HCT116 (cell line): ENCODE results near the gene GNAS. TPM values are rescaled to one million over a fixed set of nuclear protein-coding genes. Genes with fewer than 3 reads are reported as not detected.

Experiments used
- ATAC-seq: fragments of 200-7000 bp; cut with Tn5 transposase; 2 replicates; pipeline ENCODE4 v1.9.1; 2020; ENCODE audit warnings: mild to moderate bottlenecking, moderate library complexity
- BruUV-seq: library from RNA; stranded (reverse); fragments of 400-500 nt; replicated peaks from 2 replicates; lab custom pipeline; 2021; lab: Mats Ljungman, UMichigan
- CTCF ChIA-PET: fragments of 300-600 bp; sonication (Branson Sonifier 250); formaldehyde crosslinking; loops from one replicate; lab custom pipeline; 2021; ENCODE audit warnings: antibody characterized with exemption; lab: Charles Lee
- POLR2A ChIA-PET: fragments of 300-600, 350-600 bp; sonication (Branson Sonifier 250); formaldehyde crosslinking; loops from one replicate; lab custom pipeline; 2021; ENCODE audit warnings: antibody characterized with exemption; lab: Charles Lee
- RAD21 ChIA-PET, 2 experiments: fragments of 300-600 bp; sonication (Branson Sonifier 250); formaldehyde crosslinking; loops; one replicate each; lab custom pipeline; 2023; ENCODE audit warnings: low total read pairs in 2 of 2; ENCODE audit not compliant: uncharacterized antibody in 2 of 2, unreplicated experiment in 2 of 2, low non-redundant PET in 1 of 2; lab: Charles Lee
- DNase-seq: peaks from one replicate; pipeline ENCODE4 v3.0.0-alpha.2; 2010; ENCODE audit warnings: low read depth, low spot score
- H2AFZ ChIP-seq: fragments of 200-600 bp; shearing (Covaris generic), sonication (generic); 2 replicates; pipeline ENCODE4 v1.6.1; 2017; ENCODE audit warnings: low read depth, mixed run types, mixed read lengths, antibody characterized with exemption, low read length; ENCODE audit not compliant: poor library complexity, severe bottlenecking
- H3K27ac ChIP-seq: 2 replicates; pipeline ENCODE4 v1.5.1; 2012; ENCODE audit warnings: low read depth, low read length
- H3K27me3 ChIP-seq: fragments of 200-600 bp; sonication (generic); 2 replicates; pipeline ENCODE4 v1.6.1; 2016; ENCODE audit warnings: mixed run types, low read length, mixed read lengths; ENCODE audit not compliant: insufficient read depth
- H3K36me3 ChIP-seq, 2 experiments: fragments of 200-500 bp in 1 of 2; fragments of 200-600 bp in 1 of 2; sonication (Bioruptor generic) in 1 of 2; sonication (generic) in 1 of 2; 2 replicates each; pipeline versions ENCODE4 v1.5.1 to v1.6.1; 2014 to 2016; ENCODE audit warnings: low read length in 2 of 2, inconsistent platforms in 1 of 2, mixed read lengths in 1 of 2, mixed run types in 1 of 2; ENCODE audit not compliant: insufficient read depth in 2 of 2, control insufficient read depth in 1 of 2
- H3K4me1 ChIP-seq, 2 experiments: fragments of 200-600 bp in 1 of 2; sonication (generic) in 1 of 2; 2 replicates each; pipeline versions ENCODE4 v1.5.1 to v1.6.1; 2012 to 2017; ENCODE audit warnings: low read length in 2 of 2, inconsistent platforms in 1 of 2, mild to moderate bottlenecking in 1 of 2, mixed read lengths in 1 of 2, mixed run types in 1 of 2, moderate library complexity in 1 of 2; ENCODE audit not compliant: insufficient read depth in 2 of 2, control insufficient read depth in 1 of 2
- H3K4me2 ChIP-seq: fragments of 200-600 bp; sonication (generic); 2 replicates; pipeline ENCODE4 v1.6.1; 2017; ENCODE audit warnings: mixed run types, low read length, mixed read lengths
- H3K4me3 ChIP-seq, 2 experiments: fragments of 200-600 bp in 1 of 2; sonication (generic) in 1 of 2; replicated peaks in 1 of 2; 2 replicates each; pipeline ENCODE4 v1.5.1; 2011 to 2016; ENCODE audit warnings: low read length in 2 of 2, control low read depth in 1 of 2, low read depth in 1 of 2, mild to moderate bottlenecking in 1 of 2, mixed read lengths in 1 of 2, mixed run types in 1 of 2
- H3K79me2 ChIP-seq: fragments of 200-600 bp; sonication (generic); 2 replicates; pipeline ENCODE4 v1.6.1; 2017; ENCODE audit warnings: mild to moderate bottlenecking, mixed run types, low read length, moderate library complexity, mixed read lengths; ENCODE audit not compliant: insufficient read depth
- H3K9ac ChIP-seq: fragments of 200-600 bp; sonication (generic); 2 replicates; pipeline ENCODE4 v1.6.1; 2016; ENCODE audit warnings: low read length, mixed read lengths
- H3K9me2 ChIP-seq: fragments of 200-600 bp; sonication (generic), shearing (Covaris generic); 2 replicates; pipeline ENCODE4 v1.6.1; 2017; ENCODE audit warnings: mixed run types, mild to moderate bottlenecking, moderate library complexity; ENCODE audit not compliant: insufficient read depth
- H3K9me3 ChIP-seq, 2 experiments: fragments of 200-500 bp in 1 of 2; fragments of 200-600 bp in 1 of 2; sonication (Bioruptor generic) in 1 of 2; sonication (generic) in 1 of 2; 2 replicates each; pipeline ENCODE4 v1.6.1; 2014 to 2017; ENCODE audit warnings: low read length in 2 of 2, mixed read lengths in 2 of 2, inconsistent platforms in 1 of 2, low read depth in 1 of 2, mild to moderate bottlenecking in 1 of 2, mixed run types in 1 of 2, moderate library complexity in 1 of 2; ENCODE audit not compliant: control insufficient read depth in 1 of 2, insufficient read depth in 1 of 2
- H4K20me1 ChIP-seq: fragments of 200-600 bp; sonication (generic), shearing (Covaris generic); 2 replicates; pipeline ENCODE4 v1.6.1; 2017; ENCODE audit warnings: mixed run types, mild to moderate bottlenecking, moderate library complexity; ENCODE audit not compliant: insufficient read depth
- CBX3 ChIP-seq: IDR thresholded peaks from 2 replicates; pipeline ENCODE4 v1.6.1; 2012; ENCODE audit warnings: low read depth
- CEBPB ChIP-seq: IDR thresholded peaks from 2 replicates; pipeline ENCODE4 v1.6.1; 2012; ENCODE audit warnings: low read depth
- EZH2phosphoT487 ChIP-seq: fragments of 200-600 bp; IDR thresholded peaks from 2 replicates; pipeline ENCODE4 v1.6.1; 2018; ENCODE audit warnings: antibody characterized with exemption, borderline replicate concordance
- JUND ChIP-seq: IDR thresholded peaks from 2 replicates; pipeline ENCODE4 v1.6.1; 2012
- POLR2A ChIP-seq: IDR thresholded peaks from 2 replicates; pipeline ENCODE4 v1.7.0; 2011; ENCODE audit warnings: borderline replicate concordance; ENCODE audit not compliant: insufficient read depth, insufficient read length; ENCODE audit errors: extremely low read depth
- REST ChIP-seq: IDR thresholded peaks from 2 replicates; pipeline ENCODE4 v1.6.1; 2012; ENCODE audit warnings: low read depth
- SP1 ChIP-seq: IDR thresholded peaks from 2 replicates; pipeline ENCODE4 v1.6.1; 2012; ENCODE audit warnings: low read depth
- SRF ChIP-seq: IDR thresholded peaks from 2 replicates; pipeline ENCODE4 v1.6.1; 2012; ENCODE audit warnings: low read depth
- intact Hi-C: fragments of 100-400 bp; cut with micrococcal nuclease; formaldehyde crosslinking; loops from 2 replicates; pipeline ENCODE4 v1.10.0; 2022
- total RNA-seq: library from RNA; stranded (reverse); gene quantifications from one replicate; pipeline ENCODE4 v1.2.1, GENCODE V29; 2021; ENCODE audit not compliant: unreplicated experiment
- TF ChIP-seq, protein P1 (sequence below): IDR thresholded peaks from 2 replicates; pipeline ENCODE4 v1.6.1; 2011; ENCODE audit warnings: mild to moderate bottlenecking, low read length, moderate library complexity; ENCODE audit not compliant: insufficient replicate concordance; ENCODE audit errors: extremely low read depth

GNAS gene
- total RNA-seq, 1 experiment from 2014 or later = 699 TPM

DNA sequence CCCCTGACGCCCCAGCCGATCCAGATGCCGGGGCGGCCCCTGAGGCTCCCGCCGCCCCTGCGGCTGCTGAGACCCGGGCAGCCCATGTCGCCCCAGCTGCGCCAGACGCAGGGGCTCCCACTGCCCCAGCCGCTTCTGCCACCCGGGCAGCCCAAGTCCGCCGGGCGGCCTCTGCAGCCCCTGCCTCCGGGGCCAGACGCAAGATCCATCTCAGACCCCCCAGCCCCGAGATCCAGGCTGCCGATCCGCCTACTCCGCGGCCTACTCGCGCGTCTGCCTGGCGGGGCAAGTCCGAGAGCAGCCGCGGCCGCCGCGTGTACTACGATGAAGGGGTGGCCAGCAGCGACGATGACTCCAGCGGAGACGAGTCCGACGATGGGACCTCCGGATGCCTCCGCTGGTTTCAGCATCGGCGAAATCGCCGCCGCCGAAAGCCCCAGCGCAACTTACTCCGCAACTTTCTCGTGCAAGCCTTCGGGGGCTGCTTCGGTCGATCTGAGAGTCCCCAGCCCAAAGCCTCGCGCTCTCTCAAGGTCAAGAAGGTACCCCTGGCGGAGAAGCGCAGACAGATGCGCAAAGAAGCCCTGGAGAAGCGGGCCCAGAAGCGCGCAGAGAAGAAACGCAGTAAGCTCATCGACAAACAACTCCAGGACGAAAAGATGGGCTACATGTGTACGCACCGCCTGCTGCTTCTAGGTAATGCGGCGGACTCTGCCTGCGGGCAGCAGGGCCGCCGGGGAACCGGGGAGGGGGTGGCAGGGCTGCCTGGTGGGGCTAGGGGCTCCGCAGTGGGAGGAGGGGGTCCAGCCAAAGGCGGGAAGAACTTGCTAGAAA lies 2.3 kb downstream of the GNAS start:
- Histone ChIP-seq H3K4me3 (no peak overlapping the region), H3K79me2 (no peaks in the 10 kb centered on the region), H3K27me3 (peaks cover 4% of the 10 kb centered on the region; the same call in 1 of the 2 replicates), H3K36me3 (no peaks in the 10 kb centered on the region), H3K9ac (no peak overlapping the region), H3K4me2 (no peak overlapping the region)
- ChIA-PET RAD21 (no interaction called here), POLR2A (no interaction called here), CTCF (no interaction called here)
- intact Hi-C loops = no loop called here
- no TSS peak for BruUV-seq
- no peak for TF ChIP-seq JUND
- TF ChIP-seq, all 23 proteins: peak for 0
- Histone ChIP-seq H3K9me2 (no peaks in the 10 kb centered on the region), H2AFZ (no peak overlapping the region), H3K27ac (no peak overlapping the region), H3K4me1 (no peaks in the 10 kb centered on the region), H4K20me1 (no peaks in the 10 kb centered on the region), H3K9me3 (no peaks in the 10 kb centered on the region)
- ATAC-seq = no peak
- no peak for DNase-seq

GRCh38 chr20:58855506-58856389 lies 3.2 kb downstream of the GNAS start:
- CTCF ChIA-PET = no interaction called here
- Histone ChIP-seq H3K27ac (no peak overlapping the region), H3K9ac (no peak overlapping the region), H2AFZ (no peak overlapping the region), H3K36me3 (no peaks in the 10 kb centered on the region), H3K4me1 (no peaks in the 10 kb centered on the region), H3K27me3 (peaks cover 4% of the 10 kb centered on the region; the same call in 1 of the 2 replicates), H3K9me2 (no peaks in the 10 kb centered on the region), H3K9me3 (no peaks in the 10 kb centered on the region), H3K79me2 (no peaks in the 10 kb centered on the region), H4K20me1 (no peaks in the 10 kb centered on the region), H3K4me2 (no peak overlapping the region), H3K4me3 (no peak overlapping the region)
- intact Hi-C loops = no loop called here
- TF ChIP-seq, protein P1, sequence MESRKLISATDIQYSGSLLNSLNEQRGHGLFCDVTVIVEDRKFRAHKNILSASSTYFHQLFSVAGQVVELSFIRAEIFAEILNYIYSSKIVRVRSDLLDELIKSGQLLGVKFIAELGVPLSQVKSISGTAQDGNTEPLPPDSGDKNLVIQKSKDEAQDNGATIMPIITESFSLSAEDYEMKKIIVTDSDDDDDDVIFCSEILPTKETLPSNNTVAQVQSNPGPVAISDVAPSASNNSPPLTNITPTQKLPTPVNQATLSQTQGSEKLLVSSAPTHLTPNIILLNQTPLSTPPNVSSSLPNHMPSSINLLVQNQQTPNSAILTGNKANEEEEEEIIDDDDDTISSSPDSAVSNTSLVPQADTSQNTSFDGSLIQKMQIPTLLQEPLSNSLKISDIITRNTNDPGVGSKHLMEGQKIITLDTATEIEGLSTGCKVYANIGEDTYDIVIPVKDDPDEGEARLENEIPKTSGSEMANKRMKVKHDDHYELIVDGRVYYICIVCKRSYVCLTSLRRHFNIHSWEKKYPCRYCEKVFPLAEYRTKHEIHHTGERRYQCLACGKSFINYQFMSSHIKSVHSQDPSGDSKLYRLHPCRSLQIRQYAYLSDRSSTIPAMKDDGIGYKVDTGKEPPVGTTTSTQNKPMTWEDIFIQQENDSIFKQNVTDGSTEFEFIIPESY = no peak
- no peak for TF ChIP-seq SRF
- no peak for TF ChIP-seq SP1
- TF ChIP-seq EZH2phosphoT487 = no peak
- no peak for TF ChIP-seq POLR2A
- TF ChIP-seq CEBPB = no peak
- no peak for TF ChIP-seq REST
- no peak for TF ChIP-seq CBX3
- POLR2A ChIA-PET = no interaction called here
- BruUV-seq = no TSS peak
- ATAC-seq (no peak), DNase-seq (no peak)
- RAD21 ChIA-PET = no interaction called here
